Activated T-cell treated with anti-CD3 and anti-CD28 coated beads, Interleukin-2, amount 50 U/mL, for 4 hours (primary cell): ENCODE results near the gene OCA2. TPM values are rescaled to one million over a fixed set of nuclear protein-coding genes. Genes with fewer than 3 reads are reported as not detected.

Experiments
- ATAC-seq, 2 donors: fragments of 200-7000 bp; cut with Tn5 transposase; one replicate each; pipeline ENCODE4 v1.10.0; 2021
- DNase-seq: peaks from one replicate; pipeline ENCODE4 v3.0.0-alpha.2; 2020
- H3K27me3 Mint-ChIP-seq: one replicate; pipeline ENCODE4 v1.8.0; 2021; ENCODE audit warnings: low read depth, mixed read lengths
- H3K36me3 Mint-ChIP-seq: one replicate; pipeline ENCODE4 v1.8.0; 2022; ENCODE audit warnings: mixed read lengths; ENCODE audit not compliant: insufficient read depth
- H3K4me1 Mint-ChIP-seq: one replicate; pipeline ENCODE4 v1.8.0; 2021; ENCODE audit warnings: low read depth, mixed read lengths
- H3K4me3 Mint-ChIP-seq: one replicate; pipeline ENCODE4 v1.8.0; 2021; ENCODE audit warnings: mild to moderate bottlenecking, moderate library complexity, mixed read lengths
- H3K9me3 Mint-ChIP-seq: one replicate; pipeline ENCODE4 v1.8.0; 2021; ENCODE audit warnings: mixed read lengths
- total RNA-seq, 3 donors: library from RNA; stranded (reverse); gene quantifications; one replicate each; pipeline ENCODE4 v1.2.1, GENCODE V29; 2021

Gene OCA2
- total RNA-seq, 3 donors from 2014 or later, result not detected

GRCh38 chr15:27878841-27879240 is 220.3 kb downstream of the OCA2 start:
- ATAC-seq (no peak), DNase-seq (no peak)
- no peaks in the 10 kb centered on the region for H3K36me3 Mint-ChIP-seq
- H3K4me1 Mint-ChIP-seq, result no peaks in the 10 kb centered on the region
- H3K27me3 Mint-ChIP-seq, result peaks cover 5% of the 10 kb centered on the region
- H3K9me3 Mint-ChIP-seq, result no peaks in the 10 kb centered on the region
- no peak overlapping the region for H3K4me3 Mint-ChIP-seq

GRCh38 chr15:27873828-27874227 is 225.3 kb downstream of the OCA2 start:
- no peaks in the 10 kb centered on the region for H3K9me3 Mint-ChIP-seq
- DNase-seq (no peak), ATAC-seq (no peak)
- H3K27me3 Mint-ChIP-seq, result no peaks in the 10 kb centered on the region
- no peak overlapping the region for H3K4me3 Mint-ChIP-seq
- no peaks in the 10 kb centered on the region for H3K4me1 Mint-ChIP-seq
- H3K36me3 Mint-ChIP-seq, result no peaks in the 10 kb centered on the region

DNA sequence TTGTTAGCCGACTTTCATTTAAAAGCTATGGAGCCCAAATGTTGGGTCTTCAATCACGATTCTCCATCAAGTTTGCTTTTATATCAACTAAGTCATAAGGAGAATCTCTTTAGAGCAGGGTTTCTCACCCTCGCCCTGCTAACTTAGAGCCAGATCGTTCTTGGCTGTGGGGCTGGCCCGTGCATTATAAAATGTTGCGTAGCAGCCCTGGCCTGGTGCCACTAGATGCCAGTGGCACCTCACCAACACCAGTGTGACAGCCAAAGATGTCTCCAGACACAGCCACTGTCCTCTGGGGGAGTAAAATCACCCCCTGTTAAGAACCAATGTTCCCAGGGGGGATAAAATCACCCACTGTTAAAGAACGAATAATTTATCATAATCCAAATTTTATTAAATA is 226.1 kb downstream of the OCA2 start:
- Mint-ChIP-seq H3K27me3 (no peaks in the 10 kb centered on the region), H3K36me3 (no peaks in the 10 kb centered on the region), H3K4me3 (no peak overlapping the region), H3K4me1 (no peaks in the 10 kb centered on the region), H3K9me3 (peaks cover 3% of the 10 kb centered on the region)
- DNase-seq, result no peak
- ATAC-seq, result no peak

GRCh38 chr15:27872355-27872754 is 226.8 kb downstream of the OCA2 start:
- DNase-seq, result no peak
- no peak overlapping the region for H3K4me3 Mint-ChIP-seq

GRCh38 chr15:27871902-27872260 is 227.2 kb downstream of the OCA2 start:
- H3K4me1 Mint-ChIP-seq, result no peaks in the 10 kb centered on the region
- ATAC-seq, result no peak
- no peak for DNase-seq
- no peaks in the 10 kb centered on the region for H3K36me3 Mint-ChIP-seq
- no peaks in the 10 kb centered on the region for H3K27me3 Mint-ChIP-seq
- H3K9me3 Mint-ChIP-seq, result peaks cover 3% of the 10 kb centered on the region
- no peak overlapping the region for H3K4me3 Mint-ChIP-seq

More at GRCh38 chr15:27872355-27872754, 226.8 kb downstream of the OCA2 start:
- Mint-ChIP-seq H3K9me3 (peaks cover 3% of the 10 kb centered on the region), H3K4me1 (no peaks in the 10 kb centered on the region), H3K27me3 (no peaks in the 10 kb centered on the region), H3K36me3 (no peaks in the 10 kb centered on the region)
- ATAC-seq, result no peak

DNA sequence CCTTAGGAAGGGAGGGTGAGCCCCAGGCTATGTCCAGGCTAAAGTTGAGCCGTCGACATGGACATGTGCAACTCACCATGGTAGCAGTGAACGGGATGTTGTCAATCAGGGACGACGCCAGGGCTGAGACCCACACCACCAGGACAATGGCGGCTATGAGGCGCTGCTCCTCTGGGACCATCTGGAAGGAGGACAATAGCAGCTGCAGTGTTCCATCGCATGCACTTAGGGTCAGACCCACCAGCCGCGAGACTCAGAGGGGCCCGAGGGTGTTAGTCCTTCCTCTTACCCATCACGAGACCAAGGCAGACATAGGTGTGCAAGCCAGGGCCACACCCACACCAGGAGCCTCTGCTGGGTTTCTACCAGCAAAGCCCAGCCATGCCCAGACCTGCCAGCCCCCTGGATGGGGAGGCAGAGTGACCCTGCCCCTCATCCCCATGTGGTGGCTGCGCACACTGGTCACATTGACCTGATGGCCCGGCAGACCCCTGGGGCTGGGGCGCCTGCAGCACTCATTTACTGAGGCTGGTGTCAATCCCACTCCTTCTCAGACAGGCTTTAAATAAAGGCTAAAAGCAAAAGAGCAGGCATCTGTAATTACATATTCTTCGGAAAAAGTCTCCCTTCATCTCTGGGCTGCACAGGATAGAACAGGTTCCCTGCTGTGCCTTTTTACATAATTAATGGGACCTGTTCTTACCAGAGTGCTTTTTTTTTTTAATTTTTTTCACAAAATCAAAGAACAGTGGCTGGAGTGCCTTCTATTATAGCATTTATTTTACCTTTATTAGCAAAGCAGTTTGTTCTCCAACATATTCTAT is 227.8 kb downstream of the OCA2 start:
- Mint-ChIP-seq H3K27me3 (no peaks in the 10 kb centered on the region), H3K36me3 (no peaks in the 10 kb centered on the region), H3K9me3 (peaks cover 3% of the 10 kb centered on the region), H3K4me3 (no peak overlapping the region), H3K4me1 (no peaks in the 10 kb centered on the region)
- DNase-seq (no peak), ATAC-seq (no peak)

DNA sequence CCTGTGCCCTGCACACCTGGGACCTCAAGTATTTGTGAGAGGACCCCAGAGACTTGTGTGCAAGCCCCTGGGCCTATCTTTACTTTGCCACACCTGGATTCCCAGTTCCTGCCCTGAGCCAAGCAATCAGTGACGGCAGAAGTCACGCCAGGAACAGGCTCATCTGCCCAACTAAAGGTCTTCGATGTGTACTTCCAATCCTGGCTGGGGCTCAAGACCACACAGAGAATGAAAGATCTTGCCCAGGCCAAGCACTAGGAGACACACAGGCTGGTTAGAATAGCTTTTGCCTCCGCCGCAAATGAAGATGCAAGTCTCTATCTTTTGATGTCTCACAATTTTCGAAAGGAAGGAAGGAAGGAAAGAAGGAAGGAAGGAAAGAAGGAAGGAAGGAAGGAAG is 228.8 kb downstream of the OCA2 start:
- Mint-ChIP-seq H3K9me3 (peaks cover 3% of the 10 kb centered on the region), H3K27me3 (no peaks in the 10 kb centered on the region), H3K36me3 (no peaks in the 10 kb centered on the region), H3K4me3 (no peak overlapping the region), H3K4me1 (no peaks in the 10 kb centered on the region)
- DNase-seq (no peak), ATAC-seq (no peak)

DNA sequence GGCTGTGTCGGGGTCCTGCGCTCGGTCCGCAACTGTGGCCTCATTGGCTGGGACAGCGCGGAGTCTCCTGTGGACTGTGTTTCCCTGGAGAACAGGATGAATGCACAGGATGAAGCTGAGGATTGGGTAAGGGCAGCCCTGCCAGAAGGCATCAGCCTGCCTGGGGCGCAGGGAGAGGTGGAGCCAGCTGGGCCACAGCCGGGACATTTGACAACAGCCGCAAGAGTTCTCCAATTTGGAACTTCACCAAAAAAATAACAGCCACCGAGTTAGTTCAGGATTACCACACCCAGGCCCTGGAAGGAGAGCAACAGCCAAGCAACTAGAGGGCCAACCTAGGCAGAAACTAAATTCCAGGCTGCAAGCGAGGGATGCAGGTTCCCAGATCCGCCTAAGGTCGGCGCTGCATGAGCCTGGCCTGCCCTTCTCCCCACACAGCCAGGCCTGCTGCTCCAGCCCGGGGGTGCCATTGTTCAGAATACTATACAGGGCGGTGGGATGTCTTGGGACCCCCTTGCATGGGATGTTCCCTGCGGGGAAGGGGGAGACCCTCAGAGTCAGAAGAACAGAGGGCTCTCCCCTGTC is 229.3 kb downstream of the OCA2 start:
- no peaks in the 10 kb centered on the region for H3K27me3 Mint-ChIP-seq
- H3K4me3 Mint-ChIP-seq, result no peak overlapping the region
- H3K36me3 Mint-ChIP-seq, result no peaks in the 10 kb centered on the region
- ATAC-seq (no peak), DNase-seq (no peak)
- H3K9me3 Mint-ChIP-seq, result peaks cover 3% of the 10 kb centered on the region
- H3K4me1 Mint-ChIP-seq, result no peaks in the 10 kb centered on the region

- DNase-seq (no peak), ATAC-seq (no peak)
- Mint-ChIP-seq H3K36me3 (no peaks in the 10 kb centered on the region), H3K9me3 (peaks cover 3% of the 10 kb centered on the region), H3K27me3 (no peaks in the 10 kb centered on the region), H3K4me1 (no peaks in the 10 kb centered on the region), H3K4me3 (no peak overlapping the region)
Observed at GRCh38 chr15:27868828-27869404, 230.2 kb downstream of the OCA2 start.

DNA sequence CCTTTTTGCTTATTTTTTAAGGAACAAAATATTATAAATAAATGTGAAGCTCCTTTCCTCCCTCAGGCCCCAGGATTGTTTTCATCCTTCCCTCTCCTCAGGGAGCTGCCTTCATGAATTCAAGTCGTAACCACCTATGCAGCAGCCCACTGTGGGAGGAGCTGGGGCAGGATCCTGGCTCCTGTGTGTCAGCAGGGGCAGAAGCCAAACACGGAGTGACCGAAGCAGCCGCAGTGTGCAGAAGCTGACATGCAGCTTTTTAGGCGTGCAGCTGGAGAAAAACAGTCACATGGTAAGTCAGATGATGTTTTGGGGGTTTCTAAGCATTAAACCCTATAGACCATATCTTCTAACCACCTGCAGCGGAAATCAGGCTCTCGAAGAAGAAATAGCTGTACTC is 231.3 kb downstream of the OCA2 start:
- DNase-seq (no peak), ATAC-seq (no peak)
- no peaks in the 10 kb centered on the region for H3K27me3 Mint-ChIP-seq
- H3K4me1 Mint-ChIP-seq, result no peaks in the 10 kb centered on the region
- H3K4me3 Mint-ChIP-seq, result no peak overlapping the region
- H3K36me3 Mint-ChIP-seq, result no peaks in the 10 kb centered on the region
- peaks cover 7% of the 10 kb centered on the region for H3K9me3 Mint-ChIP-seq

DNA sequence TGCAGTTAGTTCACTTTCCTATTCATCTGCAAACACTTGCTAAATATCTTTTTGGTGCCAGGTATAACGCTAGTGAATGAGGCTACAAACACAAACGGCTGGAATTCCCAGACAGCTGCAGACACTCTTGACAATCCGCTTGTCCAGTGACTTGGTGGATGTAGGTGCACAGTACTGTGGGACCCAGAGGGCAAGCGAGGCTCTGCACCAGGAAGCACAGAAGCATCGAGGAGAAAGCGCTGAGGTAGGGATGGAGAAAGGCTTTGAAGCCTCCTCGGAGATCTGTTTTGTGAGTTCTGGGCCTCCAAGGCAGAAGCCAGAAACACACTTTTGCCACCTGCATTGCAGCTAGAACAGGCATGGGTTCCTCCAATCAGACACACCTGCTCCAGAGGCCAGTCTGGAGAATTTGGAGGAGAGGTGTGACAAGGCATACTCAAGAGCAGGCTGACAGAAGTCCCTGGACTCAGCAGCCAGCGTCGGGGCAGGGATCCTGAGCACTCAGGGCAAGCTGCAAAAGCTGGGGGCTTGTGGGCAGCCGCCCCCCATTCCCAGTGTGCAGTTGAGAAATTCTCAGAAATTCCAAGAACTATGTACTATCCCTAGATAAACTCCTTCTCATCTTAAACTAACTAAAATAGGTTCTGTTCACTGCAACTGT is 232.5 kb downstream of the OCA2 start:
- Mint-ChIP-seq H3K27me3 (no peaks in the 10 kb centered on the region), H3K4me1 (no peaks in the 10 kb centered on the region), H3K4me3 (no peak overlapping the region), H3K9me3 (peaks cover 7% of the 10 kb centered on the region), H3K36me3 (no peaks in the 10 kb centered on the region)
- ATAC-seq, result no peak
- no peak for DNase-seq

DNA sequence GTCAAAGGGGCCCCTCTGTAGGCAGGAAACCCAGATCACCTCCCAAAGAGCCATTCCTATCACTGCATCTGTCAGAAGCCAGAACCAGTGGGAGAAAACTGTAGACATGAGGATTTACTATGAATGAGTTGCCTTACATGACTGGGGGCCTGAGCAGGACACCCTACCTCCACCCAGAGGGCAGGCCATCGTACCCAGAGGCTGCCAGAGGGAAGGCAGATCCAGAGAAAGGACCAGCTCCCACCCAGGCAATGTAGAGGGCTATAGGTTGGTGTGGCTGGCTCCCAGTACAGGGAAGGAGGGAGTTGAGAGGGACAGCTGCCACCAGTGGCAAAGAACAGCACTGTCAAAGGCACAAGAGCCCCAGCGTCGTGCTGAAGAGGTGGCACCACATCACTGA is 233.2 kb downstream of the OCA2 start:
- ATAC-seq, result no peak
- H3K36me3 Mint-ChIP-seq, result no peaks in the 10 kb centered on the region

DNA sequence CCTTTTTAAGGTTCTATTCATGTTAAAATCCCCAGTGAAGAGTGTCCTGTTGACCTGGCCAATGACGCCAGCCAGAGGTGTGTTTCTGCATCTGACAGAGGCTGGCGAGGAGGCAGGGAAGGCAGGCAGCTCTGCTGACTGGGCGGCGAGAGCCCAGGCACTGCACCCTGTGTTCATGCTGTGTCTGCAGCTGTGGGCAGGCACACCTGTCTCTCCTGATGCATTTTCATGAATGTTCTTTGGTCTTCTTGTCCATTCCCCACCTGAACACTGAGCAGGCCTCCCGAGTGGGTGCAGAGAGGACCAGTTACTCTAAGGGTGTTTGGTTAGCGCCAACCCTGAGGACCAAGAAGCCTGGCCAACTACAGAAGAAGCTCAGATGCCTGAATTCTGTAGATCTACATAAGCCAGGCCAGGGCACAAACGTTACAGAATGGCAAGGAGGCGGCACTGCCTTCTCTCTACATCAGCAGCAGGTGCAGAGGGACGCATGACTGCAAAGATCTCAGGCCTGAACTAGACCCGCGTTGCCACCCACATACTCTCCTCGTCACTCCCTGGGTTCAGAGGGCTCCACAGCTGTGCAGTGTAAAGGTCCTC is 233.7 kb downstream of the OCA2 start:
- ATAC-seq (no peak), DNase-seq (no peak)
- Mint-ChIP-seq H3K4me1 (no peaks in the 10 kb centered on the region), H3K9me3 (peaks cover 7% of the 10 kb centered on the region), H3K4me3 (no peak overlapping the region), H3K27me3 (no peaks in the 10 kb centered on the region), H3K36me3 (no peaks in the 10 kb centered on the region)

More for the DNA sequence above, 233.2 kb downstream of the OCA2 start:
- H3K27me3 Mint-ChIP-seq, result no peaks in the 10 kb centered on the region
- no peak for DNase-seq
- H3K4me3 Mint-ChIP-seq, result no peak overlapping the region
- peaks cover 7% of the 10 kb centered on the region for H3K9me3 Mint-ChIP-seq
- H3K4me1 Mint-ChIP-seq, result no peaks in the 10 kb centered on the region

GRCh38 chr15:27864719-27865118 is 234.4 kb downstream of the OCA2 start:
- Mint-ChIP-seq H3K9me3 (peaks cover 7% of the 10 kb centered on the region), H3K27me3 (no peaks in the 10 kb centered on the region), H3K4me3 (no peak overlapping the region), H3K36me3 (no peaks in the 10 kb centered on the region), H3K4me1 (no peaks in the 10 kb centered on the region)
- no peak for DNase-seq
- no peak for ATAC-seq
